ENCODE results near the gene PRICKLE2. TPM values are rescaled to one million over a fixed set of nuclear protein-coding genes. Genes with fewer than 3 reads are reported as not detected.

The PRICKLE2 gene
- total and polyA plus RNA-seq, 2 donors (not counting 3 experiments of a cell fraction or from before 2014, with no cell fraction given) = 3.0 to 7.1 TPM

GRCh38 chr3:64055076-64055475 lies 170.2 kb downstream of the PRICKLE2 start:
- H3K27me3 ChIP-seq (ENCODE audit: control insufficient read depth in 2 of 2, insufficient read depth in 2 of 2, low read length in 2 of 2) = peaks cover 6 to 8% of the 10 kb centered on the region in 2 experiments
- intact Hi-C loops (cut with micrococcal nuclease) = no loop called here
- no TSS peak for BruUV-seq (replicated peaks)
- no peaks in the 10 kb centered on the region for H3K79me2 ChIP-seq (ENCODE audit: control insufficient read depth, insufficient read depth, low read length)
- no peaks in the 10 kb centered on the region for H4K20me1 ChIP-seq (replicated peaks; ENCODE audit: control insufficient read depth, extremely low read depth, insufficient read depth, low read length)
- no peaks in the 10 kb centered on the region for H3K36me3 ChIP-seq (ENCODE audit: control insufficient read depth in 2 of 2, extremely low read depth in 1 of 2, insufficient read depth in 2 of 2, low read length in 2 of 2)
- no peaks in the 10 kb centered on the region for H3K4me1 ChIP-seq (ENCODE audit: control insufficient read depth, extremely low read depth, insufficient read depth, low read length)
- peak; percentile 47 for FAIRE-seq
- peak; percentile 10 for DNase-seq (ENCODE audit: low read depth, low spot score)
- no peaks in the 10 kb centered on the region for H3K9me1 ChIP-seq (replicated peaks; ENCODE audit: control insufficient read depth, extremely low read depth, insufficient read depth, low read length)
- dilution Hi-C loops (cut with MboI; ENCODE audit: extremely low pct_ligation_motif_present, low sequenced_read_pairs) = no loop called here
- no peak overlapping the region for H2AFZ ChIP-seq (ENCODE audit: low read depth, low read length)
- H3K27ac ChIP-seq (ENCODE audit: insufficient read depth, low read depth, low read length) = no peak overlapping the region
- POLR2A ChIA-PET = no interaction called here
- no peak overlapping the region for H3K4me2 ChIP-seq (ENCODE audit: insufficient read depth, low read length)
- no peak overlapping the region for H3K4me3 ChIP-seq (replicated peaks in 1 of 3; ENCODE audit: insufficient read depth in 1 of 3, low read depth in 1 of 3, low read length in 3 of 3)
- CTCF ChIA-PET = no interaction called here
- no peaks in the 10 kb centered on the region for H3K9me3 ChIP-seq (replicated peaks; ENCODE audit: control insufficient read depth, insufficient read depth, low read length)
- TF ChIP-seq POLR2A (IDR thresholded peaks at IDR 0.05; ENCODE audit: low read depth, low read length) = no peak
- TF ChIP-seq, protein P1, sequence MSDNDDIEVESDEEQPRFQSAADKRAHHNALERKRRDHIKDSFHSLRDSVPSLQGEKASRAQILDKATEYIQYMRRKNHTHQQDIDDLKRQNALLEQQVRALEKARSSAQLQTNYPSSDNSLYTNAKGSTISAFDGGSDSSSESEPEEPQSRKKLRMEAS (IDR thresholded peaks at IDR 0.05; ENCODE audit: insufficient read depth, insufficient read length) = no peak
- TF ChIP-seq GATA2 (IDR thresholded peaks at IDR 0.05; ENCODE audit: insufficient read depth, insufficient read length, low read depth, low read length) = no peak
- TF ChIP-seq POLR2AphosphoS5 (IDR thresholded peaks at IDR 0.05; ENCODE audit: insufficient read depth, low read depth, low read length) = no peak
- no peak for TF ChIP-seq EZH2 (IDR thresholded peaks at IDR 0.05; ENCODE audit: borderline replicate concordance, low read depth, low read length, severe bottlenecking)
- H3K9ac ChIP-seq (replicated peaks; ENCODE audit: extremely low read depth, insufficient read depth, low read length) = no peak overlapping the region

DNA sequence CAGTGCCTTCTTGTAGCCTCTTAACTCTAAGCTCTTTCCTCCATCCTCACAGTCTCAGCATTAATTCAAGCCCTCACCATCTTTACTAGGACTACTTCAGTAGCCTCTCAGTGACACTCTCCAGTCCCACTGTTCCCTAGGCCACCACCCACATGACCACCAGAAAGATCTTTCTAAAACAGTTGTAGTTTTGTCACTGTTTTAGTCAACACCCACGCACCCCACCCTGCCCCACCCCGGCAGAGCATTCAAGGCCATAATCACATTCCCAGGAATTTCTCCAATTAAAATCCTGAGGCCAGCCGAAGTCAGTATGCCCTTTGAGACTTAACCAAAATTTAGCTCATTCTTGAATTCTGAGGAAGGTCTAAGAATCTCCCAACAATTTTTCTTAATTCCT lies 170.8 kb downstream of the PRICKLE2 start:
- H3K4me1 ChIP-seq (ENCODE audit: control insufficient read depth, extremely low read depth, insufficient read depth, low read length) = no peaks in the 10 kb centered on the region
- ChIA-PET POLR2A (no interaction called here), CTCF (no interaction called here)
- H3K9me1 ChIP-seq (replicated peaks; ENCODE audit: control insufficient read depth, extremely low read depth, insufficient read depth, low read length) = no peaks in the 10 kb centered on the region
- H3K9me3 ChIP-seq (replicated peaks; ENCODE audit: control insufficient read depth, insufficient read depth, low read length) = no peaks in the 10 kb centered on the region
- H3K79me2 ChIP-seq (ENCODE audit: control insufficient read depth, insufficient read depth, low read length) = no peaks in the 10 kb centered on the region
- dilution Hi-C loops (cut with MboI; ENCODE audit: extremely low pct_ligation_motif_present, low sequenced_read_pairs) (no loop called here), intact Hi-C loops (cut with micrococcal nuclease) (no loop called here)
- H4K20me1 ChIP-seq (replicated peaks; ENCODE audit: control insufficient read depth, extremely low read depth, insufficient read depth, low read length) = no peaks in the 10 kb centered on the region
- H3K9ac ChIP-seq (replicated peaks; ENCODE audit: extremely low read depth, insufficient read depth, low read length) = no peak overlapping the region
- FAIRE-seq (no peak), DNase-seq (ENCODE audit: low read depth, low spot score) (no peak)
- H3K4me3 ChIP-seq (replicated peaks in 1 of 3; ENCODE audit: insufficient read depth in 1 of 3, low read depth in 1 of 3, low read length in 3 of 3) = no peak overlapping the region
- TF ChIP-seq JUN (IDR thresholded peaks at IDR 0.05; ENCODE audit: borderline replicate concordance, insufficient read depth, insufficient read length, low read depth) (no peak), GATA2 (IDR thresholded peaks at IDR 0.05; ENCODE audit: insufficient read depth, insufficient read length, low read depth, low read length) (no peak), EZH2 (IDR thresholded peaks at IDR 0.05; ENCODE audit: borderline replicate concordance, low read depth, low read length, severe bottlenecking) (no peak), MYC (IDR thresholded peaks at IDR 0.05; ENCODE audit: low read depth, low read length) (no peak), FOS (IDR thresholded peaks at IDR 0.05; ENCODE audit: borderline replicate concordance, insufficient read depth, low read length) (no peak), POLR2A (IDR thresholded peaks at IDR 0.05; ENCODE audit: low read depth, low read length) (no peak), POLR2AphosphoS5 (IDR thresholded peaks at IDR 0.05; ENCODE audit: insufficient read depth, low read depth, low read length) (no peak)
- TF ChIP-seq, protein P2, sequence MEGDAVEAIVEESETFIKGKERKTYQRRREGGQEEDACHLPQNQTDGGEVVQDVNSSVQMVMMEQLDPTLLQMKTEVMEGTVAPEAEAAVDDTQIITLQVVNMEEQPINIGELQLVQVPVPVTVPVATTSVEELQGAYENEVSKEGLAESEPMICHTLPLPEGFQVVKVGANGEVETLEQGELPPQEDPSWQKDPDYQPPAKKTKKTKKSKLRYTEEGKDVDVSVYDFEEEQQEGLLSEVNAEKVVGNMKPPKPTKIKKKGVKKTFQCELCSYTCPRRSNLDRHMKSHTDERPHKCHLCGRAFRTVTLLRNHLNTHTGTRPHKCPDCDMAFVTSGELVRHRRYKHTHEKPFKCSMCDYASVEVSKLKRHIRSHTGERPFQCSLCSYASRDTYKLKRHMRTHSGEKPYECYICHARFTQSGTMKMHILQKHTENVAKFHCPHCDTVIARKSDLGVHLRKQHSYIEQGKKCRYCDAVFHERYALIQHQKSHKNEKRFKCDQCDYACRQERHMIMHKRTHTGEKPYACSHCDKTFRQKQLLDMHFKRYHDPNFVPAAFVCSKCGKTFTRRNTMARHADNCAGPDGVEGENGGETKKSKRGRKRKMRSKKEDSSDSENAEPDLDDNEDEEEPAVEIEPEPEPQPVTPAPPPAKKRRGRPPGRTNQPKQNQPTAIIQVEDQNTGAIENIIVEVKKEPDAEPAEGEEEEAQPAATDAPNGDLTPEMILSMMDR (IDR thresholded peaks at IDR 0.05; ENCODE audit: extremely low read depth in 1 of 2, insufficient read depth in 1 of 2, low read depth in 1 of 2, low read length in 2 of 2) = no peak
- TF ChIP-seq, protein P1 (IDR thresholded peaks at IDR 0.05; ENCODE audit: insufficient read depth, insufficient read length) = no peak
- H3K36me3 ChIP-seq (ENCODE audit: control insufficient read depth in 2 of 2, extremely low read depth in 1 of 2, insufficient read depth in 2 of 2, low read length in 2 of 2) = no peaks in the 10 kb centered on the region
- H3K4me2 ChIP-seq (ENCODE audit: insufficient read depth, low read length) = no peak overlapping the region
- no TSS peak for BruUV-seq (replicated peaks)
- no peak overlapping the region for H3K27ac ChIP-seq (ENCODE audit: insufficient read depth, low read depth, low read length)
- no peak overlapping the region for H2AFZ ChIP-seq (ENCODE audit: low read depth, low read length)
- peaks cover 5 to 6% of the 10 kb centered on the region in 2 experiments for H3K27me3 ChIP-seq (ENCODE audit: control insufficient read depth in 2 of 2, insufficient read depth in 2 of 2, low read length in 2 of 2)
